Activated CD8-positive, alpha-beta memory T cell treated with anti-CD3 and anti-CD28 coated beads for 24 hours (primary cell): ENCODE data around the gene MS4A10.

ENCODE experiments used
- DNase-seq: peaks from one replicate; pipeline ENCODE4 v3.0.0-alpha.2; 2020

Gene MS4A10

DNA sequence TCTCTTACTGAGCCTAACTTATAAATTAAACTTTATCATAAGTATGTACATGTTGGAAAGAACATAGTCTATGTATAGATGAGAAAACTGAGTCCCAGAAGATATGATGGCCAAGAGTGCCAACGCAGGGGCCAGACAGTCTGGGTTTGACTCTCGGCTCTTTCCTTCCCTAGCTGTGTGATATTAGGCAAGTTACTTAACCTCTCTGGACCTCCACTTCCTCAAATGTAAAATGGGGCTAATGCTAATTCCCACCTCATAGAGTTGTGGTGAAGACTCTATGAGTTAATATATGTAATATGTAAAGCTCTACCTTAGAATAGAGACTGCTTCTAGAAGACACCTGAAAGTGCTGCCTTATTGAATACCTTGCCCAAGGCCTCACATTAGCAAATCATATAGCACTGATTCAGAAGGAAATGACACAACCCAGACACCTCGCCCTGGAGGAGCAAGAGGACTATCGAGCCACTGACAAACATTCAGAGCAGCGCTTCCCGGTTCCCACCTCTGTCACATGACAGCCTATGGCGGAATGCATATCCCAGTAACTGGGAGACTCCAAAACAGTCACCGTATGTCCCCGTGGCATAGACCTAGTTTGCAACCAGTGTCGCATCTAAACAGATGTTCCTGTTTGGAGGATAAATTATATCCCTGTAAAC lies 45.5 kb downstream of the MS4A10 start:
- DNase-seq, result no peak

DNA sequence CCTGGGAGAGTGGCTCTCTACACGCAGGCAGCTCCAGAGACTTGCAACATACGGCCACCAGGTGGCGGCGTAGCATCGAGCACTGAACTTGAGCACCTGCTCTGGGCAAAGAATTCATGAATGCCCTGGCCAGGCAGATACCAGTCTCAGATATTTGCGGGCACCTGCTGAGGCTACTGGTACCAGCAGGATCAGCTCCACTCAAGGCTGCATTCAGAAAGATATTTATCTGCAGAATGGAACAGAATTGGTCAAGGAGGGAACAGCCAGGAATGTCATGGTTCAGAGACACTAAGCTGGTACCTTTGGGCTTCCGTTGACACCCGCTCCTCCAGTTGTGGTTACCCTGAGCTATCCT lies 46.0 kb downstream of the MS4A10 start:
- DNase-seq, result peak; percentile 91

DNA sequence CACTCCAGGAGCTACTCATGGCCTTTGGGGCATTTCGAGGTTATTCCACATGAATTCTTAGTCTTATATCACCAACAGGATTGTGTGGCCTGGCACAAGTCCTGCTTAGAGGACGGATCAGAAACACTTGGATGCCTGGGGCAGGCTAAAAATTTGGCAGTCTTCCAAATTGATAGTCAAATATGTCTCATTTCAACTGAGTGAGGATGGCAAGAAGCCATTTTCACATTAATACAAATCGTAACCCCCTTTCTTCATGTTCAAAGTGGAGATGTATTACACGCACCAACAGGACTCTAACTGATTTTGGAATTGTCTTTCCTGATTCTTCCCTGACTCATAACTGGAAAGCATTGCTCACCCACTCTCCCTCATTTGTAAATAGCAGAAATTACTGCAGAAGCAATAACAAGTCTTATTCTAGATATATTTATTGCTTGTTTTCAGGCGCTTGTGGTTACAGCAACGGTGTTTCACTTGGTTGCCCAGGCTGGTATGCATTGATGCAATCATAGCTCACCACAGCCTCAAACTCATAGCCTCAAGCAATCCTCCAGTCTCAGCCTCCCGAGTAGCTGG lies 46.5 kb downstream of the MS4A10 start:
- no peak for DNase-seq

DNA sequence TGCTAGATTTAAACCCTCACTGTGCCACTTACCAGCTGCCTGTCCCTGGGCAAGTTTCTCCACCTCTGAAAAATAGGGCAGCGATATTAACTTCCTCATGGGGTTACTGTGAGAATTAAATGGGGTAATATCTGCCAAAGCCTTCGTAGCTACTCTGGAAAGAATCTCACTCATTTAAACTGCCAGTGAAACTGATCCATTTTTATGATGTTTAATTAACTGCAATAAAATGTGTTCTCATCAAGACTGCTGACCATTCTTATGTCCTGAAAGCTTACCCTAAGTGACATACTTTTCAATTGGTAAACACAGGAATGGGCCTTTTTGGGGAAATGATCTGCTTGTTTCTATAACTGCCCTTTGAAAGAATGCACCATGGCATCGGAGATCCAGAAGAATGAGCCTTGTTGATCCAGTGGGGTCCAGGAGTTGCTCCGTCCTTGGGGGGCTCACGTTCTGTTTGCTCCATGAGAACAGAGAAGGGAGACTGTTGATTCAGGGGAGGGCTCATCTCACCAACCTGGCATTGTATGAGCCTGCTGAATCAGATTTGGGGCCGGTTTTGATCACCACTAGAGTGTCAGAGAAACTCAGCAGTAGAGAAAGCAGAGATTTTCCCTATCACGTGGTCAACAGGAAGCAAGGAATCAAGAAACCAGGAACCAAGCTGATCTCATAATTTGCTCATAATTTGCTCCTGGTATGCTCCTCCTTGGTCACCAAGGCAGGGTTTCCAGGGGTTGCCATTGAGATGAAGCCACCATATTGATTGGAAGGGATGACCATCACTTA lies 49.8 kb downstream of the MS4A10 start:
- DNase-seq, result no peak

DNA sequence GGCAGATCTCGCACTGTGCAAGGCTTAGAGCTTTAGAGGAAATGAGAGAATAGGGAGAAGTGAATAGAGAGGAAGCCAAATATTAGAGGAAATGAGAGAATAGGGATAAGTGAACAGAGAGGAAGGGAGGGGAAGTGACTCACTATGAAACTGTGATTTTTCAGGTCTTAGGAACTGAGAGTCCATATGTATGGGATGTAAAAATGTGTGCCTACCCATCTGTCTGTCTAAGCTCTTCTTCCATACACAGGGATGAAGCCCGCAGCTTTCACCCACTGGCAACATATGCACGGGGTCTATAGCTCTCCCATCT lies 50.4 kb downstream of the MS4A10 start:
- no peak for DNase-seq

DNA sequence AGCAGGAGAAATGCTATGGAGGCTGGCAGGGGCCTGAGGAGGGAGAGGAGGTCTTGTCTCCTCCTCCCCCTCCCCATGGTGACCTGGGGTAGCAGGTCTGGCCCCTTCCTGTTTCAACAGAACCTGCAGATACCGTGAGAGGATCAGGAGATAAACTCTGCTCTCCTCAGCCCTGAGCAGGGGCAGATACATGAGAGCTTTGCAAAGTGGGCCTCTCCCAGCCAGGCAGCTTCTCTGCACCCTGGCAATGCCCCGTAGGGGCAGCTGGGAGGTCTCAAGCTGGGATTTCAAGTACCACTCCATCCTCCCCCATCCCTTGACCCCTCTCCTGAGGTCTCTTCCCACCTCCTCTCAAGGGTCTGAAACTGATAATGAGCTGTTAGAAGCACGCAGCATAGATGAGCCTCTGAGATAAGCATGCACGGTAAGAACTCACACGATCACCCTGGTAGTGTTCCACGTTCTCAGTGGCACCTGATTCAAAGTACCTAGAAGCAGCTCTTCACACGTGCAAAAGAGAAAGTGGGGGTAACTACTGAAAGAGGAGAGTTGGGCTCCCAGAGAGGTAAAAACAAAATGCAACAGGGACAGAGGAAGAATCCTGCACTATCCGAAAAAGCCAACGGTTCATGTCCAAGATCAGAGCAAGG lies 51.9 kb downstream of the MS4A10 start:
- DNase-seq, result no peak

DNA sequence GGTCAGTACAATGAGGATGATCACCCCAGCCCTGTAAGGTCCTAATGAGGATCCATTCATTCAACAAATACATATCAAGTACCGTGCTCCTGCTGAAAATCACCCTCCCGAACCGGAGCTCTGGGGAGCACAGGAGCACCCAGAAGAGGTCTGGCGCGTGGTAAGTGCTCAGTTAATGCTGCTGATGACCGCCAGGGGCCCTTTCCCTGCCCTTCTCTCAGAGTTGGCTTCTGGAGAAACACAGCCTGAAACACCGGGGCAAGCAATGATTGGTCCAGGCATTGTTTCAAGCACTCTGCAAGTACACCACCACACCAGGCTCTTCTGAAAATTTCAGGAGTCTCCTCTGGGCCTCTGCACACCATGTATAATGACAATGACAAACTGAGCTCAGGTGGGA lies 53.0 kb downstream of the MS4A10 start:
- DNase-seq, result no peak

DNA sequence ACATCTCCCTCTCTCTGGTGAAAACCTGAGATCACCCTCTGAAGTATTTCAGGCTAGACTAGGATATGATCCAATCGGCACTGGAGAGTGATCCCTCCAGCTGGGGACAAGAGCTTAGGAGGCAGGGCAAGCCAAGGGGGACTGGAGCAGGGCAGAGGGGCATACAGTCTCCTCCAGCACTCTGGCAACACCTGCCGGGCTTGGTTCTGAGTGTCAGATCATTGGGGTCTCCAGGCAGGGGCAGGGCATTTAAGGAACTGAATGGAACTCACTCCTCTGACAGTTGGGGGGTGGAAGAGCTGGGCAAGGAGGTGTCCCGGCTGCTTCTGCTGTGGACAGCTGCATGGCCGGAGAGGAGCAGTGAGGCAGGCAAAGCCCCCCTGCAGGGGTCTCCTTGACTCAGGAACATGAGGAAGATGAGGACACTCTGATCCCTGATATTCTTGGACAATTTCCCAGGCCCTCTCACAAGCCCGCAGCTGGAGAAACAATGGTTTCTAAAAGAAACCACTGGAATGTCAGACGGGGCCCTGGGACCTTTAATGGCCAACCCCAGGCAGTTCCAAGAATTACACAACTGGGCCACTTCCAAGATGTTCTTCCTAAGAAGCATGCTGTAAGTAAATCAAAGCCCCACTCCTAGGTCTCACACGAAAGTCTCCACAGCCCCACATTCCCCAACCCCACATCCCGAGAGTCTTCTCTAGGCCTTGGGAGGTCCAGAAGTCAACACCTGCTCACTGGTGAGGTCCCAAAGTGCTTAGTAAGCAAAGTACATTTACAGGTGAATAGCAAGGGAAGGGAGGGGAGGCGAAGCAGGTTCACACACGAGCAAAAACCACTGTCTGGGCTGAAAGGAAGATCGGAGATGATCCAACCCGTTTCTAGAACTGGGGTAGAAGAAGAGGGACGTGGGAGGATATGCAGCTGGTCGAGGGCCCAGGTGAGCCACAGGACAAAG lies 55.6 kb downstream of the MS4A10 start:
- no peak for DNase-seq

DNA sequence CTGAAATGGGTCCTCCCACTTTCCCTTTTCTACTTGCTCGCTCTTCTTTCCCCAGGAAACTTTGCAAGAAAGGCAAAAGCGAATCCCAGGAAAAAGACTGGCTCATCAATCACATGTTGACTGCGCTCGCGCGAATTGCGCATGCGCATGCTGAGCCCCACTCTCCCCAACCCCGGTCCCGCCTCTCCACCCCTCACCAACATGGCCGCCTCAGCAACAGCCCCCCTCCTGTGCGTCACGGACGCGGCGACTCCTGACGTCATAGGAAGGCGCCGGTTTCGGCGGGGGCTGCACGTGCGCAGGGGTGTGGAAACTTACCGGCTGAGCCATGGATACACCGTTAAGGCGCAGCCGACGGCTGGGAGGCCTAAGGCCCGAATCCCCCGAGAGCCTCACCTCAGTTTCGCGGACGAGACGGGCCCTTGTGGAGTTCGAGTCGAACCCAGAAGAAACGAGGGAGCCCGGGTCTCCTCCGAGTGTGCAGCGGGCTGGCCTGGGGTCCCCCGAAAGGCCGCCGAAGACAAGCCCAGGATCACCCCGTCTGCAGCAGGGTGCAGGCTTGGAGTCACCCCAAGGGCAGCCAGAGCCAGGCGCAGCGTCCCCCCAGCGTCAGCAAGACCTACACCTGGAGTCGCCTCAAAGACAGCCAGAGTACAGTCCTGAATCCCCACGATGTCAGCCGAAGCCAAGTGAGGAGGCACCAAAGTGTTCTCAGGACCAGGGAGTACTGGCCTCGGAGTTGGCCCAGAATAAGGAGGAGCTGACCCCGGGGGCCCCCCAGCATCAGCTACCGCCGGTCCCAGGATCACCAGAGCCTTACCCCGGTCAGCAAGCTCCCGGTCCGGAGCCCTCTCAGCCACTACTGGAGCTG lies 56.9 kb downstream of the MS4A10 start, which contains the start of gene CCDC86:
Gene CCDC86 (plus strand): TSS at position 317 of the 871 bp plus-strand sequence. CDS start 12 bp downstream, at position 329.
- DNase-seq, result peak; percentile 100

DNA sequence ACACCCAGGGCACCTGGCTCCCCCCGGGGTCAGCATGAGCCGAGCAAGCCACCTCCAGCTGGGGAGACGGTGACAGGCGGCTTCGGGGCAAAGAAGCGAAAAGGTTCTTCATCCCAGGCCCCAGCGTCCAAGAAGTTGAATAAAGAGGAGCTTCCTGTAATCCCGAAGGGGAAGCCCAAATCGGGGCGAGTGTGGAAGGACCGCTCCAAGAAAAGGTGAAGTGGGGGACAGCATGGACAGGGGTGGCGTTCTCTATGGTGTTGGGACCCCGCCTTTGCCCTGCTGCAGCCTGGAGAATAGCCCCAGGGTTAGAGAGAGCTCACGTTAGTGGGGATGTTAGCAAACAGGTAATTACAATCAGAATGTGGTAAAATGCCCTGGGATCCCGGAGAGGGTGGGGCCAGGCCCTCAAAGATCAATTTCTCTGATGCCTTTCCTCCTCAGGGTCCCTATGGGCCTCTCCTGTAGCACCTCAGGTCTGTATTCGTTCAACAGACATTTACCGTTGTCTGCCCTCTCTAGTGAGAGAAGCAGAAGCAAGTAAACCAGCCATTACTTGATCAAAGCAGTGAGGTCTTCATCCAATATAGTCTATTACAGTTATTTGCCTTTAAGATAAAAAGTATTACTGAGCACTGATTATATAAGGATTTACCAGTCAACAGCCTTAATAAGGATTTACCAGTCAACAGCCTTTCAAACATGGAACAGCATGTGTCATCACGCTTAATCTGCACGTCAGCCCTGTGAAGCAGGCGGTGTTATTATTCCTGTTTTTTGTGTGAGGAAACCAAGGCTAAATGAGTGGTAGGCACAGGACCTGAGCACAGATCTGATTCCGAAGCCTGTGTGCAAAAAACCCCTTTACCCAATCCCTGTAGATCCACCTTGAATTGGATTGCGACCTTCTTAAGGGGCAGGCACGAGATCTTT lies 57.8 kb downstream of the MS4A10 start:
- no peak for DNase-seq

DNA sequence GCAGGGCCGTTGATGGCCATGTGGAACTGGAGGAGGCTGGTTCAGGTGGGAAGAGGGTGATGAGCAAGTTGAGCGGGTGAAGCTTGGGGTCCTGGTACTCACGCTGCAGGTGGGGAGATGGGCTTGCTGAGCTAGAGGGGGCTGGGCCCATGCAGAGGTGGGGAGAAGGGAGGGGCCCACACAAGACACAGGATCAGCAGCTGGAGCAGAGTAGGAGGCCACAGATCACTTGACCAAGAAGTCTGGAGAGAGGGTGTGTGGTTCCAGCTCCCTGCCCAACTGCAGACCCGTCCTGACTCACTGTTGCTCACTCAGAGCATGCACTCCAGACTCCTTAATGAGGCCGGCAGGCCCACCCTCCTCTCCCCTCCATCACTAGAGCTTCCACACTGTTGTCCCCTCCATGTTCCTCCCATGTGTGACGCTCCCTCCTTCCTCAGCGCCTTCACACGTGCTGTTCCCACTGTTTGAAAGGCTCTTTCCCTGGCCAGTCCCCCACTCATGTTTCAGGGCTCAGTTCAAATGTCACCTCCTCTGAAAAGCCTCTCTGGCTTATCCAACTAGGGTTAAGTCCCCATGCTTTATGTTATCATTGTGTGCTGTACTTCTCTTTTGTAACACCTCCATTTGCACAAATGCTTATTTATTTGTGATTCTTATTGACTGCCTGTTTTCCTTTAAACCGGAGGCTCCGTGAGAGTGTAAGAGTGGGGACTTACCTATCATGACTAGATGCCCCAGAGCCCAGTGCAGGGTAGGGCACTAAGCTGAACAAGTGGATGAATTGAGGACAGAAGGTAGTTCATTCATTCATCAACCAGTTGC lies 59.1 kb downstream of the MS4A10 start:
- no peak for DNase-seq

DNA sequence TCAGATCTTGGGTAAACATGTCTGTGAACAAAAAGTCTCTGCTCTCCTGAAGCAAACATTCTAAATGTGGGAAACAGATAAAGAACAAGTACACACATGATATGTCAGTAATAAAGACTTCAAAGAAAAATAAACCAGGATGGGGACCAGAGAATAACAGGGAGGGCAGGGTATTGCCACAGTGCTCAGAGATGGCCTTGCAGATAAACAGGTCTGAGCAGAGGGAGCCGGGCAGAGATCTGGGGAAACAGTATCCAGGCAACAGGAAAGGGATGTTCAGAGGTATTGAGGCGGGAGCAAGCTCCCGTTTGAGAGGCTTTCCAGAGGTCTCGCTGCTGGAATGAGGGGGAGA lies 59.7 kb downstream of the MS4A10 start:
- no peak for DNase-seq

DNA sequence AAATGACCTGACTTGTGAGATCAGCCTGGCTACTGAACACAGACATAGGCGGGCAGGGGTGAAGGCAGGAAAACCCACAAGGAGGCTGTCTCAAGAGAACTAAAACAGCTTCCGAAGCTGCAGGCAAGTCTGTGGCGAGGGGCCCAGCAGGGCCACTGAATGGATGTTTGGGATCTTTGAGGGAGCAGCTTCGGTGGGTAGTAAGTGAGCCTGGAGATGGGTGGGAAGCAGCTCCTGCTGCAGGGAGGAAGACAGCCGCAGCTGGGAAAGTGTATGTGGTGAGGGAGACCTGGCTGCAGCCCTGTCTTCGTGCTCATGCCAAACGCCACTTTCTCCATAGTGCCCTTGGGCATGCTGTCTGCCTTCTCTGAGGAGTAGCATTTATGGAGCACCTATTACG lies 60.2 kb downstream of the MS4A10 start:
- no peak for DNase-seq

DNA sequence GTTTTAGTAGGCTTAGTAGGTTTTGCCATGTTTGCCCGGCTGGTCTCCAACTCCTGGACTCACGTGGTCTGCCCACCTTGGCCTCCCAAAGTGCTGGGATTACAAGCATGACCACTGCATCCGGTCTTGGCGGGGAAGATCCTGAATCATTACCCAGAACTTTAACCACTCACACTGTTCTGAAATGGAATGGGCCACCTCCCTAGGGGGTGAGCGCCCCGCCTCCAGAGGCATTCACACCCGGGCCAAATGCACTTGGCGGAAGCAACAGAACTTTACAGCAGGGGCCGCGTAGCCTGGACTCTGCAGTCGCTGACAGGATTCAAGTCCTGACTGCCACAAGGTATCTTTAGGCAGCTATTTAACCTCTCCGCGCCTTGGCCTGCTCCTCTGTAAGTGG lies 62.1 kb downstream of the MS4A10 start:
- DNase-seq, result no peak

DNA sequence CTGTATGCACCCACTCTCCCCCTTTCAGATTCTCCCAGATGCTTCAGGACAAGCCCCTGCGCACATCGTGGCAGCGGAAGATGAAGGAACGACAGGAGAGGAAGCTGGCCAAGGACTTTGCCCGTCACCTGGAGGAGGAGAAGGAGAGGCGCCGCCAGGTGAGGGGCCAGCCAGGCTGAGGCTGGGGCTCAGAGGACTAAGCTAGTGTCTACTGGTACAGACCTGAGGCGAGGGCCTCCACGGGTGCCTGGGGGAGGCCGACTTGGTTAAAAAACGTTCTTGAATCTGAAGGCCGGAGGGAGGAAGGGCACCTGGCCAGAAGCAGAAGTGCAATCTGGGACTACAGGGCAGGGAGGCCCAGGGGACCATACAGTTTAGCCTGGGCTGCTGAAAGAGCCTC lies 62.8 kb downstream of the MS4A10 start:
- no peak for DNase-seq

DNA sequence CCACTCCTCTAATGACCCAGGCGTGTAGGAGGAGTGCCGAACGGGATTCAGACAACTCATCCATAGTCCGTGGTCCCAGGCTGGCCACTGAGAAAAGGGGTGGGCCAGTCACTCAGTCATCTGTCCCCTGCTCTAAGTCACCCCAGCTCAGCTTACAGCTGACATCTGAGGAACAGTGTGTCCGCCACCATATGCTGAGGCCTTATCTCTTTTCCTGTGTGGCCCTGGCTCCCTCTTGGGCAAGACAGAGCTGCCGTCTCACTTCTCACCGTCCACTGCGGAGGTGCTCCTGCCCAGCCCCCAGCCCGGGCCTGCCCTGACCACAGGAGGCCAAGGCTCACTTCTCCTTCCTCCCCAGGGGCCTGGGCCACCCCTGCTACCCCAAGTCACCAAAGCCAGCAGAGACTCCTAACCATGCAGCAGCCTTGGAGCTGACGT lies 63.6 kb downstream of the MS4A10 start:
- DNase-seq, result no peak

DNA sequence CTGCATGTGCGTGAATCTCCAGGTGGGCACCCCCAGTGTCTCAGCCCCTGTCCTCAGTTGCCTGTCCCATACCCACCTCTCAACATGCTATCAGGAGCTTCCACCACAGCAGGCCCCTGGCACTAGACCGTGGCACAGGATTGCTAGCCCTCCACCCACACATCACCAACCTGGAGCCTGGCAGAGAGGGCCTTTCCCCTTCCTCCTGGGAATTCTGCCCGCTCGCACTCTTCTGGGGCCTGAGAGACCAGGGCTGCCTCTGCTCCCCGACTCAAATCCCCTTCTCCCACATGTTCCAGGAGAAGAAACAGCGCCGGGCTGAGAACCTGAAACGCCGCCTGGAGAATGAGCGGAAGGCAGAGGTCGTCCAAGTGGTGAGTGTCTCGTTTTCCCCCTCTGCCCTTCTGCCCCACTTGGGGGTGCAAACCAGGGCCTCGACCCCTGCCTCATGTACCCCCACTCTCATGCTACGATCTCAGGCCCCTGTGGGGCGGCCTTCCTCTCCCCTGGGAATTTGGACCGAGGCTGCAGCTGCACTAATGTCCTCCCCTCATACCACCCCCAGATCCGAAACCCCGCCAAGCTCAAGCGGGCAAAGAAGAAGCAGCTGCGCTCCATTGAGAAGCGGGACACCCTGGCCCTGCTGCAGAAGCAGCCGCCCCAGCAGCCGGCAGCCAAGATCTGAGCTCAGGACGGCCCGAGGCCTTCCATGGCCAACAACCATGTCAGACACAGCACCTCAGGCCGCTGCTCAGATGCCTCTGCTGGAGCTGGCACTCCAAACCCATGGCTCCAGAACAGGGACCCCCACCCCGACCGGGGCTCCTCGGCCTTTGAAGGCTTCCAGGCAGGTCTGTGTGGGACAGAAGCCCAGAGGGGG lies 64.7 kb downstream of the MS4A10 start:
- no peak for DNase-seq
